ENCODE results near the gene STK24. TPM values are rescaled to one million over a fixed set of nuclear protein-coding genes. Genes with fewer than 3 reads are reported as not detected.

Gene STK24
- total RNA-seq, 1 donor from 2014 or later = 121 TPM

DNA sequence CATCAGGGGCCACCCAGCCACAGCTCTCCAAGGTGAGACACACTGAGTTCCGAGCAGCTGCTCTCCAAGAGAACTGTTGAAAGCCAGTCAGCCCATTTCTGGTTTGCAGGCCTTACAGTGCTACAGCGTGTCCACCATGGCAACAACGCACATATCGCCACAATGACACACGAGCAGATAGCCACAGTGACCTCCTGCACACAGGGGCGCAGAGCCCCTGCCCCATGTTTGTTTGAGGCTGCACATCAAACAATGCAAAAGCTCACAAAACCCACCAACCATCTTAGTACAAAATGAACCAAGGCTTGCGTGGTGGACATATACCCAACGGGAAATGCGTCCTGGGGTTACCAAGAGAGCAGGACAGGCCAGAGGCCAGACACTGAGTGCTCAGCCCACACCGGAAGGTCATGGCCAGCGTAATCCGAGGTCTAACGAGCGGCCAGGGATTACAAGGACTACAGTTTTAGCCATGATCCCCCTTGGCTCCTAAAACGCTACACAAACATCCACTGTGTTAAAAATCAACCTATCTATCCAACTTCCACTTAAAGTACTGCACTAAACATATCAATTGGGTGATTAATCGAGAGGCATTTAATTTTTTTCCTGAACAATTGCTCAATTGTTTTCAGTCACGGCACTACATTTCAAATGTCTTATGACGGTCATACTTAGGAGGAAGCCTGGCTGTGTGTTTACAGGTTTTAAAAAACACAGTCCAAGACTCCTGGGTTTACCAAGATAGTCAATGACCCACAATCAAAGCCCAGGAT lies 56.0 kb downstream of the STK24 start:
- TF ChIP-seq, protein P1, sequence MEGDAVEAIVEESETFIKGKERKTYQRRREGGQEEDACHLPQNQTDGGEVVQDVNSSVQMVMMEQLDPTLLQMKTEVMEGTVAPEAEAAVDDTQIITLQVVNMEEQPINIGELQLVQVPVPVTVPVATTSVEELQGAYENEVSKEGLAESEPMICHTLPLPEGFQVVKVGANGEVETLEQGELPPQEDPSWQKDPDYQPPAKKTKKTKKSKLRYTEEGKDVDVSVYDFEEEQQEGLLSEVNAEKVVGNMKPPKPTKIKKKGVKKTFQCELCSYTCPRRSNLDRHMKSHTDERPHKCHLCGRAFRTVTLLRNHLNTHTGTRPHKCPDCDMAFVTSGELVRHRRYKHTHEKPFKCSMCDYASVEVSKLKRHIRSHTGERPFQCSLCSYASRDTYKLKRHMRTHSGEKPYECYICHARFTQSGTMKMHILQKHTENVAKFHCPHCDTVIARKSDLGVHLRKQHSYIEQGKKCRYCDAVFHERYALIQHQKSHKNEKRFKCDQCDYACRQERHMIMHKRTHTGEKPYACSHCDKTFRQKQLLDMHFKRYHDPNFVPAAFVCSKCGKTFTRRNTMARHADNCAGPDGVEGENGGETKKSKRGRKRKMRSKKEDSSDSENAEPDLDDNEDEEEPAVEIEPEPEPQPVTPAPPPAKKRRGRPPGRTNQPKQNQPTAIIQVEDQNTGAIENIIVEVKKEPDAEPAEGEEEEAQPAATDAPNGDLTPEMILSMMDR (conservative IDR thresholded peaks at IDR 0.05) = no peak
- Mint-ChIP-seq H3K9me3 (no peaks in the 10 kb centered on the region), H3K27me3 (no peaks in the 10 kb centered on the region), H3K27ac (no peak overlapping the region), H3K4me3 (no peak overlapping the region), H3K4me1 (ENCODE audit: unreplicated experiment) (peaks cover 47% of the 10 kb centered on the region), H3K36me3 (peaks cover 19% of the 10 kb centered on the region)
- no peak for DNase-seq (ENCODE audit: extremely low spot score, unreplicated experiment)

DNA sequence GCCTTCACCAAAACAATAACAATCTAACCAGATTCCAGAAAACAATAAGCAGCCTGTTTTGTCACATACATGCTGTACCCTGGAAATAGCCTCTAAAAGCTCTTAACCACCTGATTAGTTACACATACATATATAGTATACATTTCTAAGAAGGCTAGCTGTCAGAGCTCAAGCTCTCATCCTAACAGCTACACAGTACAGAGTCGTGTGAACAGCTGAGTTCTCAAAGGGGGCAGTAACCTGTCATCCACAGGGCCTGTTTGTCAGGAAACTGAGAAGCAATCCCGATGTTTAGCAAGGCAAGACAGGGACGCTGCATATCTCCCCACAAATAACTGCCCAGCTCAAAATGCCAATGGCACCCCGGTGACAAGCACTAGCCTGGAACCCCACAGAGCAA lies 56.9 kb downstream of the STK24 start:
- H3K4me1 Mint-ChIP-seq (ENCODE audit: unreplicated experiment) = peaks cover 47% of the 10 kb centered on the region
- H3K27ac Mint-ChIP-seq = no peak overlapping the region
- H3K36me3 Mint-ChIP-seq = peaks cover 19% of the 10 kb centered on the region
- H3K27me3 Mint-ChIP-seq = no peaks in the 10 kb centered on the region
- TF ChIP-seq, protein P1 (conservative IDR thresholded peaks at IDR 0.05) = no peak
- peak overlapping the region; percentile 18 for H3K4me3 Mint-ChIP-seq
- H3K9me3 Mint-ChIP-seq = no peaks in the 10 kb centered on the region
- no peak for DNase-seq (ENCODE audit: extremely low spot score, unreplicated experiment)

DNA sequence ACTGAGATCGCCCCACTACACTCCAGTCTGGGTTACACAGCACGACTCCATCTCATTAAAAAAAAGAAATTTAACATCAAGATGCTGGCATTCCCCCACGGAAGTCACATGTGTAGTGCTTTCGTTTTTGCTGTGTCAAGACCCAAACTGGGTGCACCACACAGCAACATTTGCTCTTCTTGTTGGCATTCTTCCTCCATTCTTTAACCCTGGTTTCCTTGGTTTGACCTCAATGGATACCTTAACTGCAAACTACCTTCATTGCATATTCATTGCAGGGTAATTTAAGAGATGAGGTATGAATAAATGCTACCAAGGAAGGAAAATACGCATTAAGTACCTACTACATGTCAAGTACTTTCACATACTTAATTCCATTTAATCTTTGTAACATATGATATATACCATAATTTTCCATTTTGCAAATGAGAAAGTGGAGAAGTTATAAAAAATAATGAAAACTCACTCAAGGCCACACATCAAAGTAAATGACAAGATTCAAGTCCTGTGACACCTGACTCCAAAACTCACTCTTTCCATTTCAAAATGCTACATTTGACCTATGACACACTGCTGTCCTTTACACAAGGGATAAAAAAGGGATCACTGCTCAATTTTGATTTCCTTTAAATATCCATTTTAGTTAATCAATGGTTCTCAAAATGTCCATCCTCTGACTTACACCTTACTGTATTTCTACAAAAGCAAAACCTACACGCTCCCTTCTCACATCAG lies 59.2 kb downstream of the STK24 start:
- no peaks in the 10 kb centered on the region for H3K9me3 Mint-ChIP-seq

DNA sequence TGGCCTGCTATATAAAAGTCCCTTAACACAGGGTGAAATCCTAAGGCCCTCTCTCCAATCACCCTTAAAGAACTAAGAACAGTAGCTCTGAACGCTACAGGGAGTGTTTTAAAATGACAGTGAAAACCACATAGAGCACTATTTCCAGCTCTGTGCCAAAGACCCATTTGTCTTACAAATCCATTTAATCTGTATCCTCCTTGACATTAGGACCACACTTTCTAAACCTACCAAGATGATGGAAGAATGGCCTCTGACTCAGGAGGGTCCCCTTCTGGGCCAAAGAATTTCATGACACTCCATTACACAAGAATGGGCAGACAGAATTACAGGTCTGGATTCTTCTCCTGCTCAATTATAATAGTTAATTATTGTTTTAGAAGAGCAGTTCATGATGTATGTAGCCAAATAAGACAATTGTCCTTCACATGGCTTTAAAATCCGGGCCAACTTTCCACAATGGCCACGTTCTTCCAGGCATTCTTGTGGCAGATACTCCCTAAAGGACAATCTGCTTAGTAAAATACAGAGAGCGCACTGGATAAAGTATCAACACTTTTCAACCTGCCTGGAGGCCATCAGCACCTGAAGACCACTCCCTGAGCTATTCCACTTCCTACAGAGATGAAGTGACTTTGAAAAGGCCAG lies 61.0 kb downstream of the STK24 start:
- Mint-ChIP-seq H3K9me3 (no peaks in the 10 kb centered on the region), H3K27ac (peak overlapping the region; percentile 80), H3K36me3 (peaks cover 28% of the 10 kb centered on the region), H3K4me1 (ENCODE audit: unreplicated experiment) (peaks cover 36% of the 10 kb centered on the region), H3K27me3 (no peaks in the 10 kb centered on the region), H3K4me3 (no peak overlapping the region)
- no peak for DNase-seq (ENCODE audit: extremely low spot score, unreplicated experiment)
- TF ChIP-seq, protein P1 (conservative IDR thresholded peaks at IDR 0.05) = no peak

More for the DNA sequence above, 59.2 kb downstream of the STK24 start:
- Mint-ChIP-seq H3K27me3 (no peaks in the 10 kb centered on the region), H3K4me3 (no peak overlapping the region), H3K4me1 (ENCODE audit: unreplicated experiment) (peaks cover 50% of the 10 kb centered on the region), H3K27ac (peak overlapping the region; percentile 61), H3K36me3 (peaks cover 24% of the 10 kb centered on the region)
- TF ChIP-seq, protein P1 (conservative IDR thresholded peaks at IDR 0.05) = no peak
- no peak for DNase-seq (ENCODE audit: extremely low spot score, unreplicated experiment)

DNA sequence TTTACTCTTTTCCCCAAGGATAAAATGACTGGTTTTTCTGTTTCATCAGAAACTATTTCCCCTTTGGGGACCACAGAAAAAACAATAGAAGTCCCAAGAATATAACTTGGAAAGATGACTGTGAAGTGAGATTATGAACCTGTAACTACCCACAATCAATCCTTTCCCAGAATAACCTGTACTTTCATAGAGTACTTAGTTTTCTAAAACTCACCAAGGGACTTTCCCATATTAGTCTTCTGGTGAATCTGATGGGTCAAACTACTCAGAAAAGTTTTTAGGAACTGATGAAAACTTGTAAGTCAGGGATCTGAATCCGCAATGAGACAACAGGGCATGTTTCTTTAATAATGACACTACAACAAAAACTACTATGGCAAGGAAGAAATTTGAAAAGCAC lies 62.6 kb downstream of the STK24 start:
- peak overlapping the region; percentile 59 for H3K27ac Mint-ChIP-seq
- H3K4me1 Mint-ChIP-seq (ENCODE audit: unreplicated experiment) = peaks cover 35% of the 10 kb centered on the region
- H3K36me3 Mint-ChIP-seq = peaks cover 31% of the 10 kb centered on the region
- no peaks in the 10 kb centered on the region for H3K9me3 Mint-ChIP-seq
- TF ChIP-seq, protein P1 (conservative IDR thresholded peaks at IDR 0.05) = no peak
- no peaks in the 10 kb centered on the region for H3K27me3 Mint-ChIP-seq
- no peak for DNase-seq (ENCODE audit: extremely low spot score, unreplicated experiment)
- H3K4me3 Mint-ChIP-seq = no peak overlapping the region
